Measurements from ENCODE around the gene C5. TPM values are rescaled to one million over a fixed set of nuclear protein-coding genes. Genes with fewer than 3 reads are reported as not detected.

The C5 gene
- total RNA-seq, 1 experiment from 2014 or later = 0.74 TPM

DNA sequence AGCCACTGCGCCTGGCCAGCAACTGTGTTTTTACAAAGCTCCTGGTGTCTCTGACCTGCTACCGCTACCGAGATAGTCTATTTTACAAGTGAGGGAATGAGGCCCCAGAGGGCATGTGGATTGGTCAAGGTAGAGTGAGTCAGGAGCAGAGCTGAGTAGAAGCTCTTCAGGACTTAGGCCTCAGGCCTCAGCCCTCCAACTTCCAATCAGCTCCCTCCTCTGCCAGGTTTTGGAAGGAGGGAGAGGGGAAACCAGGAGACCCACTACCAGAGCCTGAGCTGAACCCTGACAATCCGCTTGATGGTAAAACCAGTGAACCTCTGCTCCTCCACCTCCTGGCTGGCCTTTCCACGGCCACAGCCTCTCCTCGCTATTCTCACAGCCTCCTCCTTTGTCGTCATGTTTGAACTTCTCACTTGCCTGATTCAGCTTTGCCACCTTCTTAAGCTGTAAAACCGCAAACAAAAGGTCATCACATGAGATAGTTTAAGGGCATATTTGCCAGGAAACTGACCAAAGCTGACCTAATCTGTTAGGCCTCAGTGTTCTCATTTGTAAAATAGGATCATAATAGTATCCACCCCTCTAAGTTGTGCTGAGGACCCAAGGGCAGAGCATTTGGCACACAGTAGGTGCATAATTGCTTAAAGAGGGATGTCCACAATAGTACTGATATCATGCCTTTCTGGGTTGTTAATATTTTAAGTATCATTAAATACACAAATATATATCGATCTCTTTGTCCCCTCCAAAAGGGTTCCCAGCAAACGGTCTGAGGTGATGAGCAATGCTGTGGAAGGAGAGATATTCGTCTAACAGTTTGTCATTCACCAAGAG is 125.2 kb downstream of the C5 start:
- H3K4me2 ChIP-seq (ENCODE audit: insufficient read depth, insufficient read length, low read length) = no peak overlapping the region

More for the DNA sequence above, 125.2 kb downstream of the C5 start:
- no peak overlapping the region for H2AFZ ChIP-seq (ENCODE audit: low read length)
- Mint-ChIP-seq H3K4me3 (no peak overlapping the region), H3K9me3 (no peaks in the 10 kb centered on the region), H3K4me1 (peaks cover 45 to 65% of the 10 kb centered on the region in 2 experiments), H3K27me3 (ENCODE audit: low read depth) (peaks cover 12% of the 10 kb centered on the region), H3K27ac (peak overlapping the region in 1 of 3 experiments; percentile 79; a peak in 2 of 7 replicates), H3K36me3 (ENCODE audit: insufficient read depth in 1 of 3, low read depth in 3 of 3) (no peaks in the 10 kb centered on the region)
- no peak overlapping the region for H2AK5ac ChIP-seq (ENCODE audit: insufficient read length, low read length)
- H3K79me1 ChIP-seq (ENCODE audit: insufficient read depth, low read depth, low read length, poor library complexity, severe bottlenecking) = no peaks in the 10 kb centered on the region
- H4K20me1 ChIP-seq (ENCODE audit: control insufficient read depth, insufficient read depth, insufficient read length) = no peaks in the 10 kb centered on the region
- no peaks in the 10 kb centered on the region for H3K79me2 ChIP-seq (ENCODE audit: insufficient read depth, low read length)
- H3T11ph ChIP-seq (ENCODE audit: low read length) = no peak overlapping the region
- no peak overlapping the region for H3K23ac ChIP-seq (ENCODE audit: insufficient read length, low read depth, low read length)
- H3K4me1 ChIP-seq (ENCODE audit: insufficient read depth, low read length) = peaks cover 7% of the 10 kb centered on the region; the same call in 1 of the 2 replicates
- no peaks in the 10 kb centered on the region for H3K9me3 ChIP-seq (ENCODE audit: control insufficient read depth, low read depth, low read length)
- H4K91ac ChIP-seq (ENCODE audit: insufficient read length, low read depth, low read length) = no peak overlapping the region
- H3K27me3 ChIP-seq (ENCODE audit: insufficient read depth, low read length) = no peaks in the 10 kb centered on the region
- no peak overlapping the region for H2BK20ac ChIP-seq (ENCODE audit: low read depth, low read length, poor library complexity, severe bottlenecking)
- WGBS (ENCODE audit: extremely low coverage, insufficient read length, low lambda C conversion rate) = no CpG with 5 or more reads among the region's 11 CpGs
- H3K4ac ChIP-seq (ENCODE audit: low read depth, low read length) = no peak overlapping the region
- H4K5ac ChIP-seq (ENCODE audit: insufficient read length, low read depth, low read length) = no peak overlapping the region
- TF ChIP-seq, protein P1, sequence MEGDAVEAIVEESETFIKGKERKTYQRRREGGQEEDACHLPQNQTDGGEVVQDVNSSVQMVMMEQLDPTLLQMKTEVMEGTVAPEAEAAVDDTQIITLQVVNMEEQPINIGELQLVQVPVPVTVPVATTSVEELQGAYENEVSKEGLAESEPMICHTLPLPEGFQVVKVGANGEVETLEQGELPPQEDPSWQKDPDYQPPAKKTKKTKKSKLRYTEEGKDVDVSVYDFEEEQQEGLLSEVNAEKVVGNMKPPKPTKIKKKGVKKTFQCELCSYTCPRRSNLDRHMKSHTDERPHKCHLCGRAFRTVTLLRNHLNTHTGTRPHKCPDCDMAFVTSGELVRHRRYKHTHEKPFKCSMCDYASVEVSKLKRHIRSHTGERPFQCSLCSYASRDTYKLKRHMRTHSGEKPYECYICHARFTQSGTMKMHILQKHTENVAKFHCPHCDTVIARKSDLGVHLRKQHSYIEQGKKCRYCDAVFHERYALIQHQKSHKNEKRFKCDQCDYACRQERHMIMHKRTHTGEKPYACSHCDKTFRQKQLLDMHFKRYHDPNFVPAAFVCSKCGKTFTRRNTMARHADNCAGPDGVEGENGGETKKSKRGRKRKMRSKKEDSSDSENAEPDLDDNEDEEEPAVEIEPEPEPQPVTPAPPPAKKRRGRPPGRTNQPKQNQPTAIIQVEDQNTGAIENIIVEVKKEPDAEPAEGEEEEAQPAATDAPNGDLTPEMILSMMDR (conservative IDR thresholded peaks at IDR 0.05) = no peak
- no peak overlapping the region for H3K14ac ChIP-seq (ENCODE audit: insufficient read depth, low read length)
- H3K27ac ChIP-seq (ENCODE audit: insufficient read length, low read depth, low read length) = no peak overlapping the region
- H3K56ac ChIP-seq (ENCODE audit: insufficient read length, low read depth, low read length) = no peak overlapping the region
- no peak overlapping the region for H2BK5ac ChIP-seq (ENCODE audit: insufficient read length, low read length)
- no peak overlapping the region for H4K8ac ChIP-seq (replicated peaks; ENCODE audit: insufficient read length, low read depth, low read length)
- H2BK12ac ChIP-seq (ENCODE audit: insufficient read length, low read depth, low read length) = no peak overlapping the region
- H3K18ac ChIP-seq (ENCODE audit: insufficient read length, low read depth, low read length) = no peak overlapping the region
- H2BK15ac ChIP-seq (ENCODE audit: low read depth, low read length) = no peak overlapping the region
- no peak for DNase-seq
- H3K9ac ChIP-seq (ENCODE audit: extremely low read depth, insufficient read length, low read length) = no peak overlapping the region
- H2BK120ac ChIP-seq (ENCODE audit: low read depth, low read length, poor library complexity, severe bottlenecking) = no peak overlapping the region
- peaks cover 10% of the 10 kb centered on the region for H3K23me2 ChIP-seq (ENCODE audit: insufficient read length, low read depth, low read length, poor library complexity, severe bottlenecking)

All from H9 (cell line).